ENCODE measurements around the gene NTHL1.
"Not testable (repeated sequence)": the region's sequence is repeated elsewhere in the genome, so short reads cannot be mapped to it uniquely, and the experiment has no call there.

NTHL1 gene

DNA sequence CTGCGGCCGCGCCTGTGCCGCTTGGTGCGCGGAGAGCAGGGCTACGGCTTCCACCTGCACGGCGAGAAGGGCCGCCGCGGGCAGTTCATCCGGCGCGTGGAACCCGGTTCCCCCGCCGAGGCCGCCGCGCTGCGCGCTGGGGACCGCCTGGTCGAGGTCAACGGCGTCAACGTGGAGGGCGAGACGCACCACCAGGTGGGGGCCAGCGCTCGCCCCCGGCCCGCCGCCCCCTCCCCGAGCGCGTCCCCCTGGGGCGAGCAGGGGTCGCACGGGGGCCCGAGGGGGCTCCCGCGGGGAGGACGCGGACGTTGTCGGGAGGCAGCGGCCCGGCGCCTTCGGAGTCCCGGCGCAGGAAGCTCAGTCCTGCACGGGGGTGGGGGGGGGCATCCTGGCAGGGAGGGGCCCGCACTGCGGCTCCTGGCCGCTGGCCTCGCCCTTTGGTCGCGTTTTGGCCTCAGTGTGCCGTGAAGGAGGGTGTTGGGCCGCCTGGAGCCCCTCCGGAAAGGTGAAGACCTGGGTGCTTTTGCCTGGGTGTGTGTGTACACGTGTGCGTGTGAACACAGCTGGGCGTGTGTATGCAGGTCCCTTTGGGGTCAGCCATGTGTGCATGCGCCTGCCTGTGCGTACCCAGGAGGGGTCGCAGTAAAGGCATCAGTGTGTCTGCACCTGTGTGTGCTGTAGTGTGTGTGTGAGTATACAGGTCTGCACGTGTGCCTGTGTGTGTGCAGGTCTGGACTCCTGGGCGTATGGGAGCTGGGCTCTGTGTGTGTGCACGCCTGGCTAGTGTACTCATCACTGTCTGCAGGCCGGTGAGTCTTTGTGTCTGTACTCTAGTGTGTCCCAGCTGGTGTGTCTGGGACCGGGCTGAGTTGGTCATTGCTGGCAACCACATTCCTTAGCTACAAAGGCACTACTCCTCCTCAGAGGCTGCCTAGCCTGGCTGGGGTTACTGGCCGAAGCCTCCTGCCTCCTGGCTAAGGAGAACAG lies 20.3 kb downstream of the NTHL1 start:
- DNase-seq = no peak

- DNase-seq = no peak
Observed at GRCh38 chr16:2026461-2027023, 21.1 kb downstream of the NTHL1 start, which contains the start of gene NHERF2. NHERF2 (plus strand) TSS chr16:2026902; CDS start chr16:2027006, 104 bp downstream.

GRCh38 chr16:2025878-2026460 lies 21.7 kb downstream of the NTHL1 start:
- no peak for DNase-seq

DNA sequence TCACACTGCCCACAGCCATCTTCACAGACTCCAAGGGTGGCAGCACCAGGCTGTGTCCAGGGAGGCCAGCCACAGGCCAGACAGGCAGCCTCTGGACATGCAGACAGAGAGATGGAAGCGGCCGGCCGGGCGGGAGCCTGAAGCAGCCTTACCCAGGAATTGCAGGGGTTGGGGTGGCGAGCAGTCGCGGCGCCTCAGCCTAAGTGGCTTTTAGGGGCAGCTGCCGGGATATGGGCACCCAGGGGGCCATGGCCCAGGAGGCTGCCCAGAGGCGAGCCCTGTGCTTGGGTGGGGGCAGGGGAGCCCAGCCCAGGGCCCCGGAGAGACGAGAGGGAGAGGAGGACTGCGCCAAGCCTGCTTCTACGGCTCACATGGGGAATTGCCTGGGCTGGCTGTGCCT lies 22.4 kb downstream of the NTHL1 start:
- no peak for DNase-seq

DNA sequence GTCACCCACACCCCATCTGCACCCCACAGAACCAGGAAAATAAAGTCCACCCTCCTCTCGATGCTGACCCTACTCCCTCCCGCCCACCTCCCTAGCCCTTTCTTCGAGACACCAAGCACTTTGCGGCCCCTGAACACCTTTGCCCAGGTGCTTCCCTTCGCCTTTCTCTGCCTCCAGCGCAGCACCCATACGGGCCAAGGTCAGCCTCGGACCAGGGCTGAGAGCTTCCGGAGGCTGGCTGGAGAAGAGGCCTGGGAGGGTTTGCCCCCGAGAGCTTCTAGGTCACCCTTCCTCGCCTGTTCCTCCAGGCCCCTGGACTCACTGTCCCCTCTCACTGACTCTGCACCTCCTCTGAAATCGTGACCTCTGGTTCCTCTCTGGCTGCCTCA lies 23.6 kb downstream of the NTHL1 start:
- no peak for DNase-seq

GRCh38 chr16:2023092-2024031 lies 24.3 kb downstream of the NTHL1 start:
- DNase-seq = peak; percentile 97

DNA sequence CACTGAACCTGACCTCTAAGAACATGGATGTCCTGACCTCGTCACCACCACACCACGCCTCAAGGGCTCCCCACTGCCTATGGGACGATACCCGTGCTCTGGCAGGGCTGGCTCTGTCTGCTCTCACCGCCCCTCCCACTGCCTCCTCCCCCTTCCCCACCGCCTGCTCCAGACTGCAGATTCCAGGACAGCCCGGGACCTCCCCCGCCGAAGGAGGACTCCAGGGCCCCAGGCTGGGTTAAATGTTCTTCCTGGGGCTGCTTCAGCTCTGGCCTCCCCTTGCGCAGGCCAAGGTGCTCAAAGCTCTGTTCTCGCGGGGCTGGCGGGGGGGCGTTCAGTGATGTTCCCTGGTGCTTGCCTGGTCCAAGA lies 24.9 kb downstream of the NTHL1 start:
- DNase-seq = no peak

DNA sequence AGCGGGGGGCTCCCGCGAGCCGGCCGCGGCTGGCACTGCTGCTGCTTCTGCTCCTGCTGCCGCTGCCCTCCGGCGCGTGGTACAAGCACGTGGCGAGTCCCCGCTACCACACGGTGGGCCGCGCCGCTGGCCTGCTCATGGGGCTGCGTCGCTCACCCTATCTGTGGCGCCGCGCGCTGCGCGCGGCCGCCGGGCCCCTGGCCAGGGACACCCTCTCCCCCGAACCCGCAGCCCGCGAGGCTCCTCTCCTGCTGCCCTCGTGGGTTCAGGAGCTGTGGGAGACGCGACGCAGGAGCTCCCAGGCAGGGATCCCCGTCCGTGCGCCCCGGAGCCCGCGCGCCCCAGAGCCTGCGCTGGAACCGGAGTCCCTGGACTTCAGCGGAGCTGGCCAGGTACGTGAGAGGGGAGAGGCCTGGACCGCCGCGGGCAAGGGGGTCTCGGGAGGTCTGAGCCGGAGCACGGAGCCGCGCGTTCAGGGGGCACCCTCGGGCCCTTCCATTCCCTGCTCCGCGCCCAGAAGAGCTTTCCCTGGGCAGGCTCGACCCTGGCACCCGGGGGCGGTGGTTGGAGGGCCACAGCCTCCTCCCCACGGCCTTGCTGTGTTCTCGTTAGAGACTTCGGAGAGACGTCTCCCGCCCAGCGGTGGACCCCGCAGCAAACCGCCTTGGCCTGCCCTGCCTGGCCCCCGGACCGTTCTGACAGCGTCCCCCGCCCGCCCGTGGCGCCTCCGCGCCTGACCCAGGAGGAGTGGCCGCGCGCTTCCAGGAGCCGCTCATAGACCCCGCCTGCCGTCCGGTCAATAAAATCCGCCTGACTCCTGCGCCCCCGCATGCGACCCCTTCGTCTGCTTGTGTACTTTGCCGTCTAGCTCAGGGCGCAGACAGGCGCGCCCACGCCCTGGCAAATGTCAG lies 27.5 kb downstream of the NTHL1 start:
- DNase-seq = no peak

- DNase-seq = peak; percentile 43
Observed at GRCh38 chr16:2019518-2019920, 28.1 kb downstream of the NTHL1 start, which contains the start of gene NPW. NPW (plus strand) TSS chr16:2019785.

DNA sequence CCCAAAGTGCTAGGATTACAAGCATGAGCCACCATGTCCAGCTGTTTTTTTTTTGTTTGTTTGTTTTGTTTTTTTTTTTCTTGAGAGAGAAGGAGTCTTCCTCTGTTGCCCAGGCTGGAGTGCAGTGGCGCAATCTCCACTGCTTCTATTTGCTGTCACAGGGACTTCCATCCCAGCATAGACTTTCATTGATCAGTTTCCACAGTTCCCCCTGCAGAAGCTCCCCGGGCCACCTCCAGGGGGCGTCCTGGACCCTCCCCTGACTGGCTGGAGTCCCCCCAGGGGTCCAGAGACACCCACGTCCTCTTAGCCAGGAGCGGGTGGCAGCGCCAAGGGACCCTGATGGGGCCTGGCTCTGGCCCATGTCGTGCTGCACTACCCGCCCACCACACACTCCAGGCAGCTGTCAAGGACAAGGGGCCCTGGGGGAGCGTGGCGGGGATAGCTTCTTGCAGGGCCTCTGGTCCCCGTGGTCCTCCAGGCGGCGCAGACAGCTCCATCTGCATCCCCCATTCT lies 31.2 kb downstream of the NTHL1 start:
- no peak for DNase-seq

DNA sequence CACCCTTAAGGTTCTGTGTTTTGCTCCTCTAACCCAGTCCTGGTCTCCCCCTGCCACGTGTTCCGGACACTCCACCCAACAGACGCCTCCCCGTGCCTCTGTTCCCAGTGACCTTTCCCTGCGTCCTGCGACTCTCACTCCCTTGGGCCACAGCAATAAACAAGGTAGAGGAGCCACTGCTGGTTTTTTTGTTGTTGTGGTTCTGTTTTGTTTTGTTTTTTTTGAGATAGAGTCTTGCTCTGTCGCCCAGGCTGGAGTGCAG lies 31.8 kb downstream of the NTHL1 start:
- DNase-seq = no peak

DNA sequence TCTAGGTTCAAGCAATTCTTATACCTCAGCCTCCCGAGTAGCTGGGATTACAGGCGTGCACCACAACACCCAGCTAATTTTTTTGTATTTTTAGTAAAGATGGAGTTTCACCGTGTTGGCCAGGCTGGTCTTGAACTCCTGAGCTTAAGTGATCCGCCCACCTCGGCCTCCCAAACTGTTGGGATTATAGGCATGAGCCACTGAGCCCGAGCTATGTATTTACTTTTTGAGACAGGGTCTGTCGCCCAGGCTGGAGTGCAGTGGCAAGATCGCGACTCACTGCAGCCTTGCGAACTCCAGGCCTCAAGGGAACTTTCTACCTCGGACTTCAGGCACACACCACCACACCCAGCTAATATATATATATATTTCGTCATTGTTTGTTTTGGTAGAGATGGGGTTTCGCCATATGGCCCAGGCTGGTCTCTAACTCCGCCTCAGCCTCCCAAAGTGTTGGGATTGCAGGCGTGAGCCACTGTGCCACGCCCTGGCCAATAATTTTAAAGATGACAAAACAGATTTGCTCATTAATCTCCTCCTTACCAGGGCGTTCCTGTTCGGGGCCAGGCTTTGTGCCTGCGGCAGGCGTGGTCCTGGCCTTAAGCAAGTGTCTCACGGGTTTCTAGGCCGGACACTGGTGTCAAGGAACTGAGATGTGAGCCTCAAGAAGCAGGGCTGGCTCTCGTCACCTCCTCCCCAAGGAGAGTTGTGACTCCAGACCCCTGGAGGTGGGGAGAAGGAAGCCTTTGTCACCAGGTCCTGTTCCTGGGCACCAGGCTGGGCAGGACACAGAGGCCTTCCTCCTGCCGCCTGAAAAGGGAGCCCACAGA lies 32.3 kb downstream of the NTHL1 start:
- no peak for DNase-seq

DNA sequence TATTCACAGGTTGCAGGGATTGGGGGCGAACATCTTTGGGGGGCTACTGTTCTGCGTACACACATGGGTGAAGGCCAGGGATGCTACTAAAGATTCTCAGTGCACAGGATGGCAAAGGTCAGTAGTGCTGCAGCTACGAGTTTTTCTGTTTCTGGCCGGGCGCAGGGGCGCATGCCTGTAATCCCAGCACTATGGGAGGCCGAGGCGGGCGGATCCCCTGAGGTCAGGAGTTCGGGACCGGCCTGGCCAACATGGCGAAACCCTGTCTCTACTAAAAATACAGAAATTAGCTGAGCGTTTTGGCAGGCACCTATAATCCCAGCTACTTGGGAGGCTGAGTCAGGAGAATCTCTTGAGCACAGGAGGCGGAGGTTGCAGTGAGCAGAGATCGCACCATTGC lies 34.1 kb downstream of the NTHL1 start:
- no peak for DNase-seq

- DNase-seq = not testable (repeated sequence)
Observed at GRCh38 chr16:2011726-2012125, 35.9 kb downstream of the NTHL1 start.

- peak; percentile 82 for DNase-seq
Observed at GRCh38 chr16:2009791-2010510, 37.7 kb downstream of the NTHL1 start, which contains the start of gene ZNF598. ZNF598 (minus strand) TSS chr16:2009821.

GRCh38 chr16:2009164-2009711 lies 38.4 kb downstream of the NTHL1 start:
- DNase-seq = no peak

- DNase-seq = peak; percentile 30
Observed at GRCh38 chr16:2008631-2009163, 38.9 kb downstream of the NTHL1 start.

GRCh38 chr16:2008009-2008526 lies 39.6 kb downstream of the NTHL1 start:
- DNase-seq = no peak

Measured in stimulated activated CD4-positive, alpha-beta T cell treated with anti-CD3 and anti-CD28 coated beads, Interleukin-4, amount 100 ng/mL, for 1 hour (primary cell).